ENCODE data around the gene KLC4.
"Not testable (repeated sequence)": the region's sequence is repeated elsewhere in the genome, so short reads cannot be mapped to it uniquely, and the experiment has no call there.

Gene KLC4

DNA sequence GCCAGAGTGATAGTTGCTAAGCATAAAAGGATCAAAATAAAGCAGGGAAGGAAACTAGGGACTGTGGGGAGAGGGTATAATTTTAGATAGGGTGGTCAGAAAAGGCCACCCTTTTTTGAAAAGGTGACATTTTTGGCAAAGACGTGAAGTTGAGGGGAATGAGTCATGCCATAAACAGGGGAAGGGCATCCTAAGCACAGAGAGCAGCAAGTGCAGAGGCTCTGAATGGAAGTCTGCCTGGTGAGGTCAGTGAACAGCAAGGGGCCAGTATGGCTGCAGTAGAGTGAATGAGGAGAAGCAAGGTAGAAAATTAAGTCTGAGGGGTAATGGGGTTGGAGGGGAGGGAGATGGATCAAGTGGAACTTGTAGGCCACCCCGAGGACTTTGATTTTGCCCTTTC is 2.4 kb downstream of the KLC4 start:
- DNase-seq (ENCODE audit: low read depth in 3 of 3, low spot score in 1 of 3): no peak

DNA sequence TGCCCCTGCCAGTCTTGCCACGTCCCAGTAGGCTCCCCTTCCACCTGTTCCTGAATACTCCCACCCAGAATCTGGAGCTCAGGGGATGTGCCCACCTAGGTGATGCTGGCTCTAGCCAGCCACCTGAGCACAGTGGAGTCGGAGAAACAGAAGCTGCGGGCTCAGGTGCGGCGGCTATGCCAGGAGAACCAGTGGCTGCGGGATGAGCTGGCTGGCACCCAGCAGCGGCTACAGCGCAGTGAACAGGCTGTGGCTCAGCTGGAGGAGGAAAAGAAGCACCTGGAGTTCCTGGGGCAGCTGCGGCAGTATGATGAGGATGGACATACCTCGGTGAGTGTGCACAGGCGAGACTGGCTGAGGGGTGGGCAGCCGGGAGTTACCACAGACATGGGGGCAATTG is 3.4 kb downstream of the KLC4 start:
- no peak for DNase-seq (ENCODE audit: low read depth in 3 of 3, low spot score in 1 of 3)

DNA sequence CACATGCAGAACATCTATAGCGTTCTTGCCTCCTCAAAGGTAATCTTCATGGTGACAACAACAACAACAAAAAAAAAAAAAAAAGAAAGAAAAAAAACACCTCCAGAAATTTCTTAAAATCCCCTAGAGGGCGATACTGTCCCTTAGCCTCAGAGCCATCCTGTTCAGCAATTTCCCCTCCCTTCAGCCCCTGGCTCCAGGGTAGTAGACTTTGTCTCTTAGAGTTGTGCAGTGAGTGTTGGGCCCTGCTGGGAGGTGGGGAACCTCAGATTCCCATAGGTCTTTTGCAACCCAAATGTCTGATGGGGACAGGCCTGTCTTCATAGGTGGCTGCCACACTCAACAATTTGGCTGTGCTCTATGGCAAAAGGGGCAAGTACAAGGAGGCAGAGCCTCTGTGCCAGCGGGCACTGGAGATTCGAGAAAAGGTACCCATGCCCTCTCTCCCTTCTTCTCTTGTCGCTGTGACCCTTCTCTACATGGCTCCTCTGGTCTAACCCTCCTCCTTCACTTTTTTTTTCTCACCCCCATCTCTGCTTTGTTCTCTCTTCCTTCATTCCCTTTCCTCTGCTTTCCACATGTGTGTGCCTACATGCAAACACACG is 10.7 kb downstream of the KLC4 start:
- DNase-seq (ENCODE audit: low read depth in 3 of 3, low spot score in 1 of 3): no peak

DNA sequence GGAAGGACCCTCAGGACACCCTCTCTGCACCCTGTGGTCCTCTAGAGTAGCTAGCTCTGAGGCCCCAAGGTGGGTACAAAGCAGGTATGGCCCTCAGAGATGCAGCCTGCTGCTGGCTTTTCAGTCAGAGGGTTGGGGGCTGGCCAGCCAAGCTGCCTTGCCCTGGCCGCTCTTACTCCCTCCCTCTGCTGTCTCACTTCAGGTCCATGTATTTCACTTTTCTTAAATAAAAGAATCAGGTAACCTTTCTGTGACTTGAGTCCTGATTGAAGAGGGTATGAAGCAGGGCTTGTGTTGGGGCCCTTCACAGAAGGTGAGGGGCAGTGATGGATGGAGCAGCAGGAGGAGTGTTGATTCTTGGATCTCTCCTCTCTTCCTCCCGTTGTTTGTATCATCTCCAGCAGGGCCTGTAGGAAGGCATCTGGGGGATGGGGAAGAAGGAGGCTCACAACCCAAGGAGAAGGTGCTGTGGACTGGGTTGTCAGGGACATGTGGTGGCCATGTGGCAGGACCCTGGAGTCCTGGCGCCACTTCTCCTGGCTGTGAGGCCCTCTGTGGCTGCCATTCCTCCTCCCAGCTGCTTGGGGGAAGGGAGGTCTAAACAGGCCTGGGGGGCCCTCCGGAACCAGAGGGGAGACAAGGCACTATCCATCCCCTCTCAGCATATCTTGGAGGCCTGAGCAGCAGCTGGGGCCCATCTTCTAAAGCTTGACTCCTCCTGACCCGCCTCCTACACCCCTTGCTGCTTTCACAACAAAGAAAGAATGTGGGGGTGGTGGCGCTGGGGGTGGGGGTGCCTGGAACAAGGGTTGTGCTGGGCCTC is 15.6 kb downstream of the KLC4 start:
- DNase-seq (ENCODE audit: low read depth in 3 of 3, low spot score in 1 of 3): no peak

DNA sequence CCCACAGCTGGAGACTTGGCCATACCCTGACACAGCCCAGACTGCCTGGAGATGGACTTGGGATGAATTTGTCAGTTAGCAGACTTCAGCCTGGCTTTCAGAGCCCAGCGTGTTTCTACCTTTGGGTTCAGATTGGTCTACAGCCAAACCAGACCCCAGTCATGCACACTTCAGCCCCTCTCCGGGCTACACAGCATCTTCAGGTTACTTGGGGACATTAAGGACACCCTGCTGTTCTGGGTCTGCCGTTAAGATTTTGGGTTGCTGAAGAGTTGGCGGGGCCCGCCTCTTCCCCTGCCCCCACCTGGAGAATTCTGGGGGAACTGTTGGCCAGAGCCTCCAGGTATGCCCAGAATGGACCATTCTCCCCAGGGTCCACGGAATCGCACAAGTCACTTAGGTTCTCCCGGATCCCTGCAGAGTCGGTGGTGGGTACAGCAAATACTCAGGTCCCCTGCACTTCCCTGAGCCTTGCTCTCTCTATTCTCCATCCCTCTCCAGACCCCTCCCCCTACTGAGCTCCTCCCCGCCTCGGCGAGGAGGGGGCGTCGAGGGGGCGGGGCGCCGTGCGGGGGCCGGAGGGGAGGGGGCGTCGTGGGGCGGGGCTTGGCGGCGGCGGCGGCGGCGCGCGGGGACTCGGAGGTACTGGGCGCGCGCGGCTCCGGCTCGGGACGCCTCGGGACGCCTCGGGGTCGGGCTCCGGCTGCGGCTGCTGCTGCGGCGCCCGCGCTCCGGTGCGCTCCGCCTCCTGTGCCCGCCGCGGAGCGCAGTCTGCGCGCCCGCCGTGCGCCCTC is 16.4 kb downstream of the KLC4 start, which contains the start of gene PTK7:
Gene PTK7 (plus strand): TSS at position 645 of the 794 bp plus-strand sequence. CDS start 175 bp downstream, outside the sequence.
- DNase-seq (ENCODE audit: low read depth in 3 of 3, low spot score in 1 of 3): peak in 1 of 3 donors; percentile 29

DNA sequence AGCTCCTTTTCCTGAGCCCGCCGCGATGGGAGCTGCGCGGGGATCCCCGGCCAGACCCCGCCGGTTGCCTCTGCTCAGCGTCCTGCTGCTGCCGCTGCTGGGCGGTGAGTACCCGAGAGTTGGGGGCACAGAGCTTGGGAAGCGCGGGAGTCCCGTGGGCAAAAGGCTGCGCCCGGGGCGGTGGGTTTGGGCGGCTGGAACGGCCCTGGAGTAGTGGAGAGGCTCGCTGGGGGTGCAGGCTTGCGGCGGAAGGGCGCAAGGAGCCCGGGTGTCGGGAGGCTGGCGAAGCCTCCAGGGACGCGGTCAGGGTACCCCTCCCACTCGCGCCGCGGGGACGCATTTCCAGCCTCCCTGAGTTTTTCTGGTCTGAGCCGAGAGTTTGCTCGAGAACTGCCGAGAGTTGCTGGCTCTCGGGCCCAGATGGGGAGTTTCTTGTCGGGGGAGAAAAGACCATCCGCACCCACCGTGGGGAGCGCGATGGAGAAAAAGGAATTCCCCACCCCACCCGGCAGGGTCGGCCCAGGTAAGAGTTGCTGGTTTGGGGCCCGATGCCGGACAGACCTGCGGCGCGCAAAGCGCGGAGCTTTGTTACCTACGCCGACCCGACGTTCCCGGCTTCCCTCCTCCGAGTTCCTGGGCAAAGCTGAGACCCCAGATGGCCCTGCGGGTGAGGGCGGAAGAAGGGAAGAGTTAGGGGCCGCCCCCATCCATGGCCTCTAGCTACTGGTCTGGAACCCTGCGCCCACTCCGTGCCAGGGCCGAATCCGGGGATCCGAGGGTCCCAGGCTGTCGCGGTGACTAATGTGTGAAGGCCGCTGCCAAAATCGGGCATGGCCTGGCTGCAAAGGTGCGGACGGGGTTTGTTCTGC is 17.3 kb downstream of the KLC4 start:
- no peak for DNase-seq (ENCODE audit: low read depth in 3 of 3, low spot score in 1 of 3)

DNA sequence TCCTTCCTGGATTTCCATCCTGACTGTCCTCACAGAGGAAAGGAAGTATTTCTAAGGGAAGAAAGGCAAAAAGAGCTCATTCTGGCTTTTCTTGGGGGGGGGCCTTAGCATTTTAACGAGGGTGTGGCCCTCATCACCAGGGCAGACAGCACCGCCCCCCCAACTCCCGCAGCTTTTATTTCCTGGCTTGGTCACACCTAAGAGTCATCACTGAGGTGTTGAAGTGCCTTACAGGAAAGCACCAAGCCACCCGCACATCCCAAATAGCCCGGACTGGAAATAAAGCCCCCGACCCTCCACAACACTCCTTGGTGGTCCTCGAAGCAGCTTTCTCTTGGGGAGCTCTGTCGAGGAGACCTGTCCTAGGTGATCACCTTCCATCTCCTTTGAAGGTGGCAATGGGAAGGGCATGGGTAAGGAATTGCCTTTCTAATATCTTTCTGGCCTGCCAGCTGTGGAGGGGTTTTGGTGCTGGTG is 17.9 kb downstream of the KLC4 start:
- DNase-seq (ENCODE audit: low read depth in 3 of 3, low spot score in 1 of 3): no peak

DNA sequence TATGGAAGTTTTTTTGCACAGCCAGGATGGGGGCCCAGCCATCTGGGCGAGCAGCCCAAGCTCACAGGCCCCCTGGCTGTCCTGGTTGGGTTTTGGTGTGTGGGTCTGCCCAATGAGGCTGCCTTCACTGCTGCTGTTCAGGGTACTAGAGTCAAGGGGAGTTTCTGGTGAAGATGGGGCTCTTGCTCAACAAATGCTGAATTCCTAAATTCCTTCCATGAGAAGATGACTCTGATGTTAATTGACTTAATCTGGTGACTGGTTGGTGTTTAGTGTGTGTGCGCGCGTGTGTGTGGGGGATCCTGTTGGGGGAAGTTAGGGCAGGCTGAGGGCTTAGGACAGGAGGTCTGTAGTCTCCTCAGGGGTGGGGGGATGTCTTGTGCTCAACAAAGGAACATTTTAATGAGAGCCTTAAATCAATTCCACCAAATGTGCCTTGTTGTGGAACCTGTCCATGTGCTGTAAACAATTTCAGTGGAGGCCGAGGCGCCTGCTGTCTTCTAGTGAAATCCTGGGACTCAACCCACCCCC is 18.6 kb downstream of the KLC4 start:
- no peak for DNase-seq (ENCODE audit: low read depth in 3 of 3, low spot score in 1 of 3)

DNA sequence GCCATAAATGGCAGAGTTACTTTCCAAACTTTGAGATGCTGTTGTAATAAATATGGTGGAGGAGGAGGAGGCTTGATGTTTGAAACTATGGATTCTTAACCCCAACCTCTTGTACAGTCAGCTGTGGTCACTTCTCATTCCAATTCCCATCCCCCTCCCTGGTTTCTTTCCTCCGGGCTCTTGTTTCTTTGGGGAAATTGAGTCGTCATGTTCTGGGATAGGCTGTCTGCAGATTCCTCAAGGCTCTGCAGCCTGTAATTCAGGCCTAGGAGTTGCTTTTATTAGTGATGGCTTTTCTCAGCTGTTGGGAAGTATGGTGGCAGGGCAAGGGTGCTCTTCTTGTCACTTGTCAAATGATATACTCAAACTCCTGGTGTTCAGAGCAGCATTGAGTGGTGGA is 19.3 kb downstream of the KLC4 start:
- DNase-seq (ENCODE audit: low read depth in 3 of 3, low spot score in 1 of 3): no peak

DNA sequence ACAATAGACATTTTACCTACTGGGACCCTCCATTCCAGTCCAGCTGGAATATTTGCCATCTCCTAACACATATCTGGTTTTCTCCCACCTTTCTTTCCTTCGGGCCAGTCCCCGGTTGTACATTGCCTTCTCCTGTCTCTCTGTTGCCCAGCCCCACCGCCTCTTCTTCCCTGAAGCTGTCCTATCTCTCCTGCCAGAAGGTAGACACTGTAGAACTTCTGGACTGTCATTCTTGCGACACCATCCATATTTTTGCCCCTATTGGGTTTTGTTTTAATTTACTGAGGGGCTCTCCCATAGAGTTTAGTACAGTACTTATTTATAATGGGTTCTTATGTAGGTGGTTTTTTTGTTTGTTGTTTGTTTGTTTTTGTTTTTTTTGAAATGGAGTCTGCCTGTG is 21.6 kb downstream of the KLC4 start:
- no peak for DNase-seq (ENCODE audit: low read depth in 3 of 3, low spot score in 1 of 3)

DNA sequence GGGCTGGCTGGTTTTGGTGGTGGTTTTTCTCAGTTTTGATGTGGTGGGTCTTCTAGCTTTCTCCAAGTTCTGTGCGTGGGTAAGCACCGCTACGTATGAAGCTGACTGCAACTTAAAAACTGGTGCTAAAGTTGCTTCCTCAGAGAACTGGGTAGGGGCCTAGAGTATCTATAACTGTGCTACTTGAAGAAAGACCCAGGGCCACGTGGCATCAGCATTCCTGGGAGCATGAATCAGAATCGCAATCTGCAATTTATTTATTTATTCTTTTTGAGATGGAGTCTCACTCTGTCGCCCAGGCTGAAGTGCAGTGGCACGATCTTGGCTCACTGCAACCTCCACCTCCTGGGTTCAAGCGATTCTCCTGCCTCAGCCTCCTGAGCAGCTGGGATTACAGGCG is 22.5 kb downstream of the KLC4 start:
- not testable (repeated sequence) for DNase-seq (ENCODE audit: low read depth in 3 of 3, low spot score in 1 of 3)

DNA sequence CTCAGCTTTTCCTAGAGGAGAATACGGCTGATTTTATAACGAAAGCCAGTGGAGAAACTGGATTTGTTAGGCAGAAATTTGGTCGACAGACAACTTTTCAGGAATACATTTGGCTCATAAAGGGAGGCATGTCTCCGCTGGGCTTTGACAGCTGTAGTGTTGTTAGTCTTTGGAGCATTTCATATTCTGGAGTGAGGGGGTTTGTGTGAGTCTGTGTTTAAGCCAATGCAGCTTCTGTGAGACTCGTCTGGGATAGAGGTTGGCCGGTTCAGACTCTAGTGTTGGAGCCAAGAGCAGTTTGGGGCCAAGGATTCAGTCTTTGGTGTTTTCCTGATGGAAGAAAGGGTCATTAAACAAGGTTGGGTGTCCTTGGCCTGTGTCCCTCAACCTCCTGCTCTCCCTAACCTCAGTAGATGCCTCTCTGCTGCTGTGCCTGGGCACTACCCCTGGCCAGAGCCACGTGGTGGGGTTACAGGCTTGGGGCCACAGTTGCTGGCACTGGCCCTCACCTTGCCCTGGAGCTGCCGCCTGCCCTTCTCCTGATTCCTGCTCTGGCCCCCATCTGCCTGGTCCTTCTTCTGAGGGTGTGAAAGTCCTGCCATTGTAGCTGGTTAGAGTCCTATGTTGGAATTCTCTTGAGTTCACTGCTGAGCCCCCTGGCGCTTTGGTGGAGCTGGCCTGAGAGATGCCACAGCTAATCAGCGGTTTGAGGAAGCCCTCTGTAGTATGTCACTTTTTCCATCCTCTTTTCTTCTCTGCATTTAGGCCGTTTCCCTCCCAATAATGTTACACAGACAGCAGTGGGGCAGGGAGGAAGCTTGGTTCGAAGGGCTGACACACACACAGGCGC is 23.6 kb downstream of the KLC4 start:
- no peak for DNase-seq (ENCODE audit: low read depth in 3 of 3, low spot score in 1 of 3)

DNA sequence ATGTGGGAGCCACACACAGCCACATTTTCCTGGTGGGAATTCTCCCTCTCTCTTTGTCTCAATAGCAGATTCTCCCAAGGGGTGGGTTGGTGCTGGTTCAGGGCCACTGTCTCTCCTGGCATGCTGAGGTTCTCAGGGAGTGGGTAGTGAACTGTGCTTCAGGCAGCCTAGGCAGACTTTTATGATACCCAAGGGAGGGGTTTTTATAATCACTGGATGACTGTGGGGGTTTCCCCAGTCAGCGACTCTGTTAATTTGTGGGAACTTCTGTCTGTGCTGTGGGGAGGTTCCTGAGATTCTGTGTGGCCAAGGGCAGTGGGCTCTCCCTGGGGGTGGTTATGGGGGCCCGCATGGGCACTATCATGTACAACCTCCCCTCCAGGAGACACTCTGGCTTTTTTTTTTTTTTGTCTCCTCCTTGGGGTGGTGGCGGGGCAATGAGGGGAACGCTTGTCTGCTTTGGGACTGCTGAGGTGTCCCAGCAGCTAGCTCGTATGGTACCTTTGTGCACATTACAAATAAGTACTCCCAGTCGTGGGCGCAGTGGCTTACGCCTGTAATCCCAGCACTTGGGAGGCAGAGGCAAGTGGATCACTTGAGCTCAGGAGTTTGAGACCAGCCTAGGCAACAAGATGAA is 26.7 kb downstream of the KLC4 start:
- DNase-seq (ENCODE audit: low read depth in 3 of 3, low spot score in 1 of 3): no peak

DNA sequence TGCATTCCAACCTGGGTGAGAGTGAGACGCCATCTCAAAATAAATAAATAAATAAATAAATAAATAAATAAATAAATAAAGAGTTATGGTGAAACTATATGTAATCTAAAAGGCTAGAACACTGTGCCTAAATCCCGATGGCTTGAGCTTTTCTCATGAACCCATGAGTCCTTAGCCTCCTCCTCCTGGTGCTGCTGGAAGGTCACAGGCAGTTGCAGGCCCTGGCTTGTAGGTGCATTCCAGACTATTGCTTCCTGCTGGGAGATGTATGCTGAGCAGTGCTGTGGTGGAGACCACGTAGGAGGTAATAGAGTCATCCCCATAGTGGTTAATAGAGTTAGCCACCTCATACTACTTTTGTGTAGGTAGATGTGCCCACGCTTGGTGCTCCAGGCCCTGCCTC is 29.2 kb downstream of the KLC4 start:
- no peak for DNase-seq (ENCODE audit: low read depth in 3 of 3, low spot score in 1 of 3)

DNA sequence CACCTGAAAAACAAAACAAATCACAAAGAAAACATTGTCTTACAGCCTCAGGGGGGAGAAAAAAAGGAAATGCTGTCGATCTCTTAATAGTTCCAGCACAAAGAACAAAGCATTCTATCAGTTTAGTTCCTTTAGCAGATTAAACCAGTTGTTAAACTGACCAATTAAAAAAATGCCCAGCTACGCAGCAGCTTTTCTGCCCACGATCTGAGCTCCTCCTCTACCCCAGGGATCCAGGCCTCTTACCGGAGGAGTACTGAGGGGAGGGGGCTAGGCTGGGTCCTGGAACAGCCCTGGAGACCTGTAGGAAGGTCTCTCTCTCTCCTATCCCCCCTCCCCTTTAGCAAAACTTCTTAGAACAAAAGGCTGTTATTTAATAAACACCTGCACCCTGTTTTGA is 30.0 kb downstream of the KLC4 start:
- DNase-seq (ENCODE audit: low read depth in 3 of 3, low spot score in 1 of 3): no peak

DNA sequence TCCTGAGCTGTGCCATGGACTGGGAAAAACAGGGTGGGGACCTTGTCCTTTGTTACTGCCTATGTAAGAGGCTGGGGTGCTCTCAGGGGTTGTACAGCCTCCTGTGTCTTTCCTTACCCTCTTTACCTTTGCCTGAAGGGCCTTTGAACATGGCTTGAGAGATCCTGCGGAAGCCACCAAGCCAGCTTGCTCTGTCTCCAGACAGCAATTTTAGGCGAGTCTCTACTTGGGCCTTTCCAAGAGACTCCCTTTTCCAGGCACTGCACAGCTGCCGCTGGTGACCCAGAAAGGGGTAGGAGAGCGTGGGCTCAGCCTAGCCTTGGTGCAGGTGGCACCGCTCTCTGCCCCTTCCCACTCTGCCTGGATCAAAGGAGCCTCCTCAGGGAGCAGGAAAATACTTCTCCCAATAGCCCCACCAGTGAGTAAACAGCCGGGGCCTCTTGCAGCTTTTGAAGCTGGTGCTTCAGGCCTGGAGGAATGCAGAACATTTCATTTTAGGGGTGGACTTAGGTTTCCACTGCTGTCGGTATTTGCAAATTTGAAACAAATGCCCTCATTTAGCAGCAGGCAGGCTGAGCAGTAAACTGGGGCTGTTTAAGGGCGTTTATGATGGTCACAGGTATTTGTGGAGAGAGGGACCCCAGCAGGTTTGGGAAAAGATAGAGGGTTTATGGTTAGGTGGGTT is 30.6 kb downstream of the KLC4 start:
- DNase-seq (ENCODE audit: low read depth in 3 of 3, low spot score in 1 of 3): no peak

DNA sequence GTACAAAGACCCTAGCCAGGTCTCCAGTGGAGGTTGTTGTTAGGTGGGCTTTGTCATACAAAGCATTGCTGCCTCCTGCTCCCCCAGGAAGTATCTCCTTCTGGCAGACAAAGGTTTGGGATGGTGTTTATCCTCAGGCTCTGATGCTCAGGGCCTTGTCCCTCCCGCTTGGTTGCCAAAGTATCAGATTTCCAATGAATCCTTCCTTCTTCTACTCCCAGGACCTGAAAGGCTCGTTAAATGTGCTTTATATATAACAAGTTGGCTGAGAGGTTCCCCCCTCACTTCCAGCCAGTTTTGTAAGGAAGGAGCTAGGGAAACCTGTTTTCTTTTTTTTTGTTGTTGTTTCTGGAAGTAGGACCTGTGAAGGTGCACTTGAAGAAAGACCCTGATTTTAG is 31.1 kb downstream of the KLC4 start:
- no peak for DNase-seq (ENCODE audit: low read depth in 3 of 3, low spot score in 1 of 3)

DNA sequence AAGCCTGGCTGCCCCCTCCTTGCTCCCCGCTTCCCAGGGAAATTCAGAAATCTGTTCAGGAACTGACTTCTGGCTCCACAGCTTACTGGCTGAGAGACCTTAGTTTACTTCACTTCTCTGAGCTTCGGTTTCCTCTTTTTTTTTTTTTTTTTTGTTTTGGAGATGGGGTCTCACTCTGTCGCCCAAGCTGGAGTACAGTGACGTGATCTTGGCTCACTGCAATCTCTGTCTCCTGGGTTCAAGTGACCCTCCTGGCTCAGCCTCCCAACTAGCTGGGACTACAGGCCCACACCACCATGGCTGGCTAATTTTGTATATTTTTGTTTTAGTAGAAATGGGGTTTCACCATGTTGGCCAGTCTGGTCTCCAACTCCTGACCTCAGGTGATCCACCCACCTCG is 31.6 kb downstream of the KLC4 start:
- DNase-seq (ENCODE audit: low read depth in 3 of 3, low spot score in 1 of 3): no peak
